ENCODE measurements around the gene ZKSCAN8.

ZKSCAN8 gene

DNA sequence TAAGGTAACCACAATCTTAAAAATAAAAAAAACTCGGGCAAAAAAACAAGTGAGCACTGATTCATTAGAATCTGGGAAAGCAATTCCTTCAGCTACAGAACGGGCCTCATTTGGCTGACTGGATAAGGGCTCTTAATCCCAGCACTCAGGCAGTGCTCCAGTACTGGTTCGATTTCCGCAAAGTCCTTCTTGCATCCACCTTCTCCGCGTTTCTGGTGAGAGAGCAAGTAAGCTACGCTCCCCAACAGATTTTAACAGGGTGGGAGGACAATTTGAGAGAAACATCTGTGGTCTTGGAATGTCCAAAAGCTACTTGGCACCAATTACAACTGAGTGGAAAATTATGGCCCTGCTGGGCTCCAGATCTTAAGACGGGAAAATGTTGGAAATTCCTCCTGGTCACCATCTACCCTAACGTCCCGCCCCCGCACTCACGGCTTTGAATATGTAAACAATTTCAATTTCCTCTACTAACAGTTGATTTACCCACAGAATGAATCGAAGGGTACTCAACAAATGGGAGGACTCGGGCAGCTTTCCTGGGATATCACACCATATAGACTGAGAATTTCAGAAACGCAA lies 65.3 kb downstream of the ZKSCAN8 start:
- H3K4me3 ChIP-seq (ENCODE audit: low read depth, low read length), result peak overlapping the region; percentile 65
- TF ChIP-seq, protein P1, sequence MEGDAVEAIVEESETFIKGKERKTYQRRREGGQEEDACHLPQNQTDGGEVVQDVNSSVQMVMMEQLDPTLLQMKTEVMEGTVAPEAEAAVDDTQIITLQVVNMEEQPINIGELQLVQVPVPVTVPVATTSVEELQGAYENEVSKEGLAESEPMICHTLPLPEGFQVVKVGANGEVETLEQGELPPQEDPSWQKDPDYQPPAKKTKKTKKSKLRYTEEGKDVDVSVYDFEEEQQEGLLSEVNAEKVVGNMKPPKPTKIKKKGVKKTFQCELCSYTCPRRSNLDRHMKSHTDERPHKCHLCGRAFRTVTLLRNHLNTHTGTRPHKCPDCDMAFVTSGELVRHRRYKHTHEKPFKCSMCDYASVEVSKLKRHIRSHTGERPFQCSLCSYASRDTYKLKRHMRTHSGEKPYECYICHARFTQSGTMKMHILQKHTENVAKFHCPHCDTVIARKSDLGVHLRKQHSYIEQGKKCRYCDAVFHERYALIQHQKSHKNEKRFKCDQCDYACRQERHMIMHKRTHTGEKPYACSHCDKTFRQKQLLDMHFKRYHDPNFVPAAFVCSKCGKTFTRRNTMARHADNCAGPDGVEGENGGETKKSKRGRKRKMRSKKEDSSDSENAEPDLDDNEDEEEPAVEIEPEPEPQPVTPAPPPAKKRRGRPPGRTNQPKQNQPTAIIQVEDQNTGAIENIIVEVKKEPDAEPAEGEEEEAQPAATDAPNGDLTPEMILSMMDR (IDR thresholded peaks at IDR 0.05; ENCODE audit: low read depth, low read length), result no peak

GRCh38 chr6:28207510-28208110 lies 65.9 kb downstream of the ZKSCAN8 start:
- TF ChIP-seq, protein P1 (IDR thresholded peaks at IDR 0.05; ENCODE audit: low read depth, low read length), result no peak
- peak overlapping the region; percentile 65 for H3K4me3 ChIP-seq (ENCODE audit: low read depth, low read length)

GRCh38 chr6:28208111-28208659 lies 66.5 kb downstream of the ZKSCAN8 start:
- TF ChIP-seq, protein P1 (IDR thresholded peaks at IDR 0.05; ENCODE audit: low read depth, low read length), result no peak
- H3K4me3 ChIP-seq (ENCODE audit: low read depth, low read length), result peak overlapping the region; percentile 65
